ENCODE data around the gene SPAST. TPM values are rescaled to one million over a fixed set of nuclear protein-coding genes. Genes with fewer than 3 reads are reported as not detected.

The SPAST gene
- total RNA-seq, 4 donors from 2014 or later = 10.8 to 58.1 (median 21.4) TPM

DNA sequence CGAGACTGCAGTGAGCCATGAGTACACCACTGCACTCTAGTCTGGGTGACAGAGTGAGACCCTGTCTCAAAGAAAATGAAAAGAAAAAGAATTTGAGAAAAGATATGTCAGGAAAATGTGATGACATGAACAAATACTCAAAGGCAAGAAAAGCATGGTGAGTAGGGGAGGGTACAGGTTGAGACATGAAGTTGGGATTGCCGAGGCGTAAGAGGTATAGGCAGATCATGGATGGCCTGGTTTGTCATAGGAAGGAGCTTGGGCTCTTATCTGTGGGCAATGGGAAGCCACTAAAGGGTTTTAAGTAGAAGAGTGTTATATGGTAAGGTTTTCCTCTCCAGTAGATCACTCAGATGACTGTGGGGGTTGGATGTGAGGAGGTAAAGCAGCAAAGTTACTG is 32.3 kb downstream of the SPAST start:
- no peaks in the 10 kb centered on the region for H3K36me3 ChIP-seq
- TF ChIP-seq, protein P1, sequence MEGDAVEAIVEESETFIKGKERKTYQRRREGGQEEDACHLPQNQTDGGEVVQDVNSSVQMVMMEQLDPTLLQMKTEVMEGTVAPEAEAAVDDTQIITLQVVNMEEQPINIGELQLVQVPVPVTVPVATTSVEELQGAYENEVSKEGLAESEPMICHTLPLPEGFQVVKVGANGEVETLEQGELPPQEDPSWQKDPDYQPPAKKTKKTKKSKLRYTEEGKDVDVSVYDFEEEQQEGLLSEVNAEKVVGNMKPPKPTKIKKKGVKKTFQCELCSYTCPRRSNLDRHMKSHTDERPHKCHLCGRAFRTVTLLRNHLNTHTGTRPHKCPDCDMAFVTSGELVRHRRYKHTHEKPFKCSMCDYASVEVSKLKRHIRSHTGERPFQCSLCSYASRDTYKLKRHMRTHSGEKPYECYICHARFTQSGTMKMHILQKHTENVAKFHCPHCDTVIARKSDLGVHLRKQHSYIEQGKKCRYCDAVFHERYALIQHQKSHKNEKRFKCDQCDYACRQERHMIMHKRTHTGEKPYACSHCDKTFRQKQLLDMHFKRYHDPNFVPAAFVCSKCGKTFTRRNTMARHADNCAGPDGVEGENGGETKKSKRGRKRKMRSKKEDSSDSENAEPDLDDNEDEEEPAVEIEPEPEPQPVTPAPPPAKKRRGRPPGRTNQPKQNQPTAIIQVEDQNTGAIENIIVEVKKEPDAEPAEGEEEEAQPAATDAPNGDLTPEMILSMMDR (IDR thresholded peaks at IDR 0.05) = no peak
- TF ChIP-seq POLR2A (IDR thresholded peaks at IDR 0.05) = no peak
- H3K27me3 ChIP-seq = no peaks in the 10 kb centered on the region
- DNase-seq = no peak
- H3K27ac ChIP-seq = no peak overlapping the region
- H3K4me3 ChIP-seq = no peak overlapping the region
- H3K9me3 ChIP-seq = no peaks in the 10 kb centered on the region
- no peaks in the 10 kb centered on the region for H3K4me1 ChIP-seq
- intact Hi-C loops (cut with DNase I; ENCODE audit: low total_unique reads) = no loop called here

DNA sequence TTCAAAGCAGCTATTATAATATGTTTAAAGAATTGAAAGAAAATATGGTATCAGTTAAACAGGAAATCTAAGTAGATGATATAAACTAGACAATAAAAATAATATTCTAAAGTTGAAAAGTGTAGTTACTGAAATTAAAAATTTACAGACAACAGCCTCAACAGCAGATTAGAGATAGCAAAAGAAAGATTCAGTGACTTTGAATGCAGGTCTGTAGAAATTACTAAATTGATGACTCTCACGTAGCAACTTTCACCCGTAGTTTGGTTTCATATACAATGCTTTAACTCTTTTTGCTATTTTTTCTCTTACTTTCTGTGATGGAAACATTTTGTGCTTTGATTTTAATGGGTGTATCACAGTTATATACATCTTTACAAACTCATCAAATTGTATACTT is 44.8 kb downstream of the SPAST start:
- DNase-seq = no peak
- H3K27ac ChIP-seq = no peak overlapping the region
- TF ChIP-seq POLR2A (IDR thresholded peaks at IDR 0.05) = no peak
- TF ChIP-seq, protein P1 (IDR thresholded peaks at IDR 0.05) = no peak
- no peaks in the 10 kb centered on the region for H3K27me3 ChIP-seq
- H3K4me1 ChIP-seq = no peaks in the 10 kb centered on the region
- no peak overlapping the region for H3K4me3 ChIP-seq
- intact Hi-C loops (cut with DNase I; ENCODE audit: low total_unique reads) = no loop called here
- peaks cover 0 to 3% of the 10 kb centered on the region in 2 donors for H3K9me3 ChIP-seq
- no peaks in the 10 kb centered on the region for H3K36me3 ChIP-seq

DNA sequence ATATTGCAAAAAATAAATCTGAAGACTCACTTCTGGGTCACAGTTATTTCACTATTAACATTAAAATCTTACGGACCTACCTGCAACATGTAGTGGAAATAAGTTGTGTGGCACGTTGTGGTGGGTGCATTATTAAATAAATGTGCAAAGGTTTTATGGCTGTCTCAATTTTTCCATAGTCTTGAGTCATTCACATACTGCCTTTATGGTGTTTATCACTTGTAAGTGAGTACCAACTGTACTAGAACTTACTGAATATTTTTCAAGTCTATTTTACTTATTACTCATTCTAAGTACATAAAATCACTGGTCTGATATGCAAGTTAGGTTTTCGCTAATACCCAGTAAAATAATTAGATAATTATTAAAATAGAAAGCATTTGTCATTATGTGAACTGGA is 54.7 kb downstream of the SPAST start:
- no peak overlapping the region for H3K27ac ChIP-seq
- H3K4me1 ChIP-seq = no peaks in the 10 kb centered on the region
- H3K36me3 ChIP-seq = no peaks in the 10 kb centered on the region
- no peak for DNase-seq
- no peak overlapping the region for H3K4me3 ChIP-seq
- TF ChIP-seq, protein P1 (IDR thresholded peaks at IDR 0.05) = no peak
- TF ChIP-seq POLR2A (IDR thresholded peaks at IDR 0.05) = no peak
- intact Hi-C loops (cut with DNase I; ENCODE audit: low total_unique reads) = no loop called here
- H3K9me3 ChIP-seq = no peaks in the 10 kb centered on the region
- H3K27me3 ChIP-seq = no peaks in the 10 kb centered on the region

DNA sequence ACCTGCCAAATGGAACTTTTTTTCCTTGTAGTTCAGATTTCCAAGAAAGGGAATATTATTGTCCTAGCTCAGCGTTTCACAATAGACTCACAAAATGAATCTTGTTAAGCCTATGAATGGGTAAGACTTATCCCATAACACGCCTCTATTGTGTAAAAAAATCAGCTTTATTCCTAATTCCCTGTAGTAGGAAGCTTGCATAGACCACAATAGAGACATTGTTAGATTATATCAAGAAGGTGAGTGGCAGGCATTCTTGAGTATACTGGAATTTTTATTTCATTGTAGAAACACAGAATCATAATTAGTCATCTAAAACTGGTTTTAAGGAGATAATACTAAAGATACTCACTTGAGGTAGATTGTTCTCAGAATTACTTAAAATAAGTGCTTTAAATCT is 55.8 kb downstream of the SPAST start:
- Histone ChIP-seq H3K9me3 (no peaks in the 10 kb centered on the region), H3K4me1 (no peaks in the 10 kb centered on the region), H3K4me3 (no peak overlapping the region), H3K27ac (no peak overlapping the region), H3K27me3 (no peaks in the 10 kb centered on the region), H3K36me3 (no peaks in the 10 kb centered on the region)
- no peak for DNase-seq
- intact Hi-C loops (cut with DNase I; ENCODE audit: low total_unique reads) = no loop called here
- no peak for TF ChIP-seq POLR2A (IDR thresholded peaks at IDR 0.05)
- TF ChIP-seq, protein P1 (IDR thresholded peaks at IDR 0.05) = no peak

DNA sequence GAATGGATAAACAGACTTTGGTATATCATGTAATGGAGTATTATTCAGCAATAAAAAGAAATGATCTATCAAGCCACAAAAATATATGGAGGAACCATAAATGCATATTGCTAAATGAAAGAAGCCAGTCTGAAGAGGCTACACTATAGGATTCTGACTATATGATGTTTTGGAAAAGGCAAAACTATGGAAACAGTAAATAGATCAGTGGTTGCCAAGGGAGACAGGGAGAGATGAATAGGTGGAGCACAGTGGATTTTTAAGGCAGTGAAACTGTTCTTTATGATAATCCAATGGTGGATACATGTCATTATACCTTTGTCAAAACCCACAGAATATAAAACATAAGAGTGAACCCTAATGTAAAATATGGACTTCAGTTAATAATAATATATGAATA is 61.3 kb downstream of the SPAST start:
- TF ChIP-seq, protein P1 (IDR thresholded peaks at IDR 0.05) = no peak
- TF ChIP-seq POLR2A (IDR thresholded peaks at IDR 0.05) = no peak
- H3K4me3 ChIP-seq = no peak overlapping the region
- H3K36me3 ChIP-seq = no peaks in the 10 kb centered on the region
- intact Hi-C loops (cut with DNase I; ENCODE audit: low total_unique reads) = no loop called here
- H3K27me3 ChIP-seq = no peaks in the 10 kb centered on the region
- H3K4me1 ChIP-seq = no peaks in the 10 kb centered on the region
- H3K27ac ChIP-seq = no peak overlapping the region
- no peak for DNase-seq
- H3K9me3 ChIP-seq = no peaks in the 10 kb centered on the region
